GM12878 (cell line): Measurements from ENCODE around the gene ENDOU. TPM values are rescaled to one million over a fixed set of nuclear protein-coding genes. Genes with fewer than 3 reads are reported as not detected.

ENCODE experiments used
- ATAC-seq: fragments of 200-7000 bp; cut with Tn5 transposase; 3 replicates; pipeline ENCODE4 v1.9.1; 2020; ENCODE audit warnings: mild to moderate bottlenecking, moderate library complexity
- BruUV-seq: library from RNA; stranded (reverse); fragments of 400-500 nt; replicated peaks from 2 replicates; lab custom pipeline; 2021; lab: Mats Ljungman, UMichigan
- CTCF ChIA-PET: fragments of 300-600 bp; sonication (Branson Sonifier 250); formaldehyde crosslinking; extraction: SDS; loops from one replicate; lab custom pipeline; 2021; ENCODE audit warnings: inconsistent platforms; lab: Yijun Ruan, JAX
- POLR2A ChIA-PET: fragments of 350-600 bp; formaldehyde crosslinking; extraction: SDS; loops from one replicate; lab custom pipeline; 2021; ENCODE audit warnings: inconsistent platforms; lab: Charles Lee
- RAD21 ChIA-PET: fragments of 300-600 bp; sonication (Branson Sonifier 250); formaldehyde crosslinking; loops from one replicate; lab custom pipeline; 2023; ENCODE audit warnings: antibody characterized with exemption; ENCODE audit not compliant: unreplicated experiment; lab: Charles Lee
- SMC1A ChIA-PET: fragments of 300-600 bp; sonication (Branson Sonifier 250); formaldehyde crosslinking; loops from one replicate; lab custom pipeline; 2023; ENCODE audit not compliant: unreplicated experiment, uncharacterized antibody; lab: Charles Lee
- DNase-seq: peaks from one replicate; pipeline ENCODE4 v3.0.0-alpha.2; 2011; ENCODE audit warnings: low read depth, low spot score
- FAIRE-seq: peaks from 3 replicates; lab custom pipeline; 2011; peaks lifted over from hg19 to GRCh38; lab: Jason Lieb, UNC
- H2AFZ ChIP-seq: 2 replicates; pipeline ENCODE4 v1.6.0; 2011; ENCODE audit warnings: low read depth, low read length, control low read depth; ENCODE audit not compliant: control insufficient read depth
- H3K27ac ChIP-seq: 2 replicates; pipeline ENCODE4 v1.5.1; 2011; ENCODE audit warnings: control low read depth; ENCODE audit not compliant: control insufficient read depth, insufficient read depth
- H3K27me3 ChIP-seq, 2 experiments: replicated peaks in 1 of 2; 2 replicates each; pipeline versions ENCODE4 v1.6.0 to v1.6.1; 2011; ENCODE audit warnings: low read length in 1 of 2; ENCODE audit not compliant: control insufficient read depth in 2 of 2, insufficient read depth in 2 of 2
- H3K36me3 ChIP-seq, 2 experiments: 2 replicates each; pipeline ENCODE4 v1.5.1; 2011; ENCODE audit warnings: low read length in 1 of 2; ENCODE audit not compliant: control insufficient read depth in 2 of 2, insufficient read depth in 2 of 2
- H3K4me1 ChIP-seq: 2 replicates; pipeline ENCODE4 v1.6.1; 2011; ENCODE audit warnings: mild to moderate bottlenecking, low read length, moderate library complexity, mixed read lengths; ENCODE audit not compliant: control insufficient read depth, insufficient read depth
- H3K4me2 ChIP-seq: 2 replicates; pipeline ENCODE4 v1.6.0; 2011; ENCODE audit warnings: control low read depth; ENCODE audit not compliant: control insufficient read depth, insufficient read depth
- H3K4me3 ChIP-seq: fragments of 200-600 bp; sonication (generic); 2 replicates; pipeline ENCODE4 v1.5.1; 2016
- H3K79me2 ChIP-seq: 2 replicates; pipeline ENCODE4 v1.6.0; 2011; ENCODE audit warnings: low read length; ENCODE audit not compliant: control insufficient read depth, insufficient read depth
- H3K9ac ChIP-seq: 2 replicates; pipeline ENCODE4 v1.8.0; 2011; ENCODE audit warnings: low read length, control low read depth, mixed read lengths; ENCODE audit not compliant: control insufficient read depth, insufficient read depth
- H3K9me3 ChIP-seq: replicated peaks from 3 replicates; pipeline ENCODE4 v1.5.1; 2011; ENCODE audit warnings: mild to moderate bottlenecking, low read length; ENCODE audit not compliant: control insufficient read depth, insufficient read depth
- H4K20me1 ChIP-seq: 2 replicates; pipeline ENCODE4 v1.6.0; 2011; ENCODE audit not compliant: control insufficient read depth, insufficient read depth
- CREB1 ChIP-seq: IDR thresholded peaks from 2 replicates; pipeline ENCODE4 v1.6.1; 2012; ENCODE audit warnings: low read depth, mild to moderate bottlenecking, inconsistent platforms
- JUND ChIP-seq: IDR thresholded peaks from 2 replicates; pipeline ENCODE4 v1.6.1; 2012; ENCODE audit warnings: low read depth, mild to moderate bottlenecking, low read length, improper control_type of control experiment, moderate library complexity
- MTA3 ChIP-seq: IDR thresholded peaks from 2 replicates; pipeline ENCODE4 v1.6.1; 2012; ENCODE audit warnings: low read length, inconsistent platforms, borderline replicate concordance
- NR2F1 ChIP-seq: fragments of 450-650 bp; conservative IDR thresholded peaks from 2 replicates; pipeline ENCODE4 v1.6.1; 2017; ENCODE audit warnings: mild to moderate bottlenecking
- POLR2AphosphoS2 ChIP-seq: IDR thresholded peaks from 2 replicates; pipeline ENCODE4 v1.6.1; 2011; ENCODE audit warnings: low read depth, mild to moderate bottlenecking, low read length, improper control_type of control experiment, moderate library complexity
- SMARCA5 ChIP-seq: fragments of 450-650 bp; IDR thresholded peaks from 2 replicates; pipeline ENCODE4 v1.6.1; 2017; ENCODE audit warnings: mild to moderate bottlenecking
- STAT1 ChIP-seq: fragments of 450-650 bp; conservative IDR thresholded peaks from 2 replicates; pipeline ENCODE4 v1.6.1; 2014; ENCODE audit warnings: antibody characterized with exemption, mild to moderate bottlenecking
- ZNF274 ChIP-seq: IDR thresholded peaks from one replicate; pipeline ENCODE4 v1.8.0; 2011; ENCODE audit not compliant: insufficient read length, insufficient read depth
- WGBS: methylation state at CpG from one replicate; pipeline ENCODE4 v1.1.6; 2016; ENCODE audit warnings: low lambda C conversion rate; ENCODE audit not compliant: insufficient replicate concordance, insufficient coverage; ENCODE audit errors: missing lambda C conversion rate; 5-methylcytosine and 5-hydroxymethylcytosine counted together
- in situ Hi-C: fragments of 300-500 bp; cut with MboI; formaldehyde crosslinking; loops from 9 replicates; pipeline ENCODE4 v1.14.3; 2018; ENCODE audit warnings: mixed read lengths
- intact Hi-C: fragments of 100-400 bp; cut with micrococcal nuclease; formaldehyde crosslinking; loops from one replicate; pipeline ENCODE4 v1.14.2; 2022; ENCODE audit not compliant: unreplicated experiment
- polyA plus RNA-seq, 11 experiments: library from polyadenylated mRNA; depleted of rRNA in 4 of 11; unstranded in 6 of 11; stranded (reverse) in 5 of 11; fragments of >200 nt; fragmentation: Nextera tagmentation in 4 of 11; fragmentation: Illumina TruSeq in 1 of 11; extraction: Ambion mirVana in 4 of 11; extraction: Trizol in 1 of 11; gene quantifications; 1 replicate in 1 of 11; 2 replicates in 10 of 11; pipeline versions ENCODE4 v1.2.1 to v1.2.3, GENCODE V29; 2011 to 2016; ENCODE audit warnings: inconsistent platforms in 2 of 11, missing spikeins in 2 of 11, low read depth in 1 of 11
- total RNA-seq, 4 experiments: library from RNA; depleted of rRNA in 3 of 4; stranded (reverse); fragments of >200 nt in 3 of 4; fragmentation: Illumina TruSeq in 1 of 4; extraction: Trizol in 1 of 4; gene quantifications; 2 replicates each; pipeline versions ENCODE4 v1.2.1 to v1.2.3, GENCODE V29; 2013 to 2021

The ENDOU gene
- total and polyA plus RNA-seq, 10 of the 15 experiments (the other 5 are each of a cell fraction or from before 2014, with no cell fraction given) = 0.03 to 0.17 (median 0.10) TPM; not detected in 4

DNA sequence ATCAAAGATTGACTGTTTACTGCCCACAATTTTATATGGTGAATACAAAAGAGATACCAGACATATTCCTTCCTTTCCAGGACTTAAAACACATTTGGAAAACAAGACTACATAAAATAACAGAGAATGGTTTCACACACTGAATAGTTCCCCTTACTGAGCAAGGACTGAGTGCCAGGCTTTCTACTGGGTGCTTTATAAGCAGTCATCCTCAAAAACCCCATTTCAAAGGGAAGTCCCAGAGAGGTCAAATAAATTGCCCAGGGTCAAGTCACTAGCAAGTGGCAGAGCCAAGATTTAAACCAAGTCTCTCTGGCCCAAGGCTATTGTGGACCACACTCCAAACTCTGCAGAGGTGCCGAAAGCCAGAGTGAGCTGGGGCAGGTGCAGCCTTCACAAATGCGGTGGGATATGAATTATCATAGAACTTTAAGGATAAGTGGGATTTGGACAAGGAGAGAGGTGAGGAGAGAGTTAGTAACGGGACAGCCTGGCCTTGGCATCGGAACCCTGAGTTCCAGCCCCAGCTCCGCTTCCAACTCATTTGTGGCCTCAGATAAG lies 10.4 kb downstream of the ENDOU start:
- DNase-seq = no peak
- H3K36me3 ChIP-seq = no peaks in the 10 kb centered on the region
- H3K9ac ChIP-seq = no peak overlapping the region
- FAIRE-seq = no peak
- TF ChIP-seq MTA3 (no peak), STAT1 (no peak), ZNF274 (no peak), JUND (no peak), POLR2AphosphoS2 (no peak), NR2F1 (peak; percentile 77), CREB1 (no peak), SMARCA5 (no peak)
- ChIA-PET POLR2A (interaction anchor here (1.5 kb wide), 2 partner anchors 27 to 41 kb away, joined by 3 to 4 read pairs; no protein-coding TSS in a partner anchor), RAD21 (interaction anchor here (0.9 to 5.6 kb wide), 9 partner anchors 9 to 124 kb away, joined by 3 to 60 read pairs (median 5); partner anchors contain the start of genes ENDOU, RPAP3 and SLC48A1), CTCF (interaction anchor here (0.7 to 8.1 kb wide), 20 partner anchors 9 to 683 kb away, joined by 3 to 151 read pairs (median 8); partner anchors contain the start of genes ENDOU, RAPGEF3, RPAP3 and SLC48A1), SMC1A (interaction anchor here (0.6 to 10.8 kb wide), 13 partner anchors 10 to 125 kb away, joined by 3 to 129 read pairs (median 5); partner anchors contain the start of genes ENDOU and RAPGEF3)
- intact Hi-C loops (loop anchor here (1.0 to 5.0 kb wide), 6 partner anchors 27 to 452 kb away; no protein-coding TSS in a partner anchor), in situ Hi-C loops (loop anchor here (5.0 kb wide), 3 partner anchors 62 to 452 kb away; no protein-coding TSS in a partner anchor)
- ATAC-seq = peak; percentile 63
- peaks cover 5% of the 10 kb centered on the region for H3K4me1 ChIP-seq
- H3K27me3 ChIP-seq = no peaks in the 10 kb centered on the region
- H3K79me2 ChIP-seq = no peaks in the 10 kb centered on the region
- H3K9me3 ChIP-seq = no peaks in the 10 kb centered on the region
- BruUV-seq = no TSS peak
- WGBS = 38% methylated on average over 5 of the region's 5 CpGs
- no peak overlapping the region for H3K4me2 ChIP-seq
- no peaks in the 10 kb centered on the region for H4K20me1 ChIP-seq
- no peak overlapping the region for H3K4me3 ChIP-seq
- H2AFZ ChIP-seq = no peak overlapping the region
- no peak overlapping the region for H3K27ac ChIP-seq
